Panc1 (cell line): ENCODE measurements around the gene LRRC30. TPM values are rescaled to one million over a fixed set of nuclear protein-coding genes. Genes with fewer than 3 reads are reported as not detected.

Experiments used
- ATAC-seq: fragments of 200-7000 bp; cut with Tn5 transposase; 2 replicates; pipeline ENCODE4 v1.9.1; 2020; ENCODE audit warnings: mild to moderate bottlenecking, moderate library complexity
- BruUV-seq: library from RNA; stranded (reverse); fragments of 400-500 nt; replicated peaks from 2 replicates; lab custom pipeline; 2021; lab: Mats Ljungman, UMichigan
- CTCF ChIA-PET: fragments of 300-600 bp; sonication (Branson Sonifier 250); formaldehyde crosslinking; loops from one replicate; lab custom pipeline; 2022; ENCODE audit warnings: antibody characterized with exemption; lab: Charles Lee
- POLR2A ChIA-PET: fragments of 300-600 bp; sonication (Branson Sonifier 250); formaldehyde crosslinking; loops from one replicate; lab custom pipeline; 2022; ENCODE audit warnings: antibody characterized with exemption; lab: Charles Lee
- DNase-seq: peaks from one replicate; pipeline ENCODE4 v3.0.0-alpha.2; 2010; ENCODE audit warnings: low read depth, low spot score
- H3K27ac ChIP-seq: 2 replicates; pipeline ENCODE4 v1.5.1; 2011; ENCODE audit warnings: mild to moderate bottlenecking, low read length, inconsistent platforms
- H3K27me3 ChIP-seq: fragments of 200-500 bp; sonication (Bioruptor generic); 2 replicates; pipeline ENCODE4 v1.6.0; 2014; ENCODE audit warnings: low read length, inconsistent platforms; ENCODE audit not compliant: control insufficient read depth, insufficient read depth
- H3K36me3 ChIP-seq: fragments of 200-500 bp; sonication (Bioruptor generic); 2 replicates; pipeline ENCODE4 v1.5.1; 2014; ENCODE audit warnings: inconsistent platforms, mild to moderate bottlenecking, low read length, moderate library complexity; ENCODE audit not compliant: control insufficient read depth, insufficient read depth
- H3K4me1 ChIP-seq: 2 replicates; pipeline ENCODE4 v1.5.1; 2011; ENCODE audit warnings: inconsistent platforms, mild to moderate bottlenecking, low read length, moderate library complexity; ENCODE audit not compliant: control insufficient read depth, insufficient read depth
- H3K4me3 ChIP-seq, 2 experiments: 2 replicates each; pipeline ENCODE4 v1.5.1; 2011 to 2012; ENCODE audit warnings: low read depth in 2 of 2, low read length in 2 of 2, mild to moderate bottlenecking in 2 of 2, inconsistent platforms in 1 of 2, moderate library complexity in 1 of 2
- H3K9me3 ChIP-seq: fragments of 200-500 bp; sonication (Bioruptor generic); 2 replicates; pipeline ENCODE4 v1.5.1; 2014; ENCODE audit warnings: low read depth, mild to moderate bottlenecking, inconsistent platforms, low read length, moderate library complexity; ENCODE audit not compliant: control insufficient read depth, insufficient read depth
- POLR2AphosphoS5 ChIP-seq: IDR thresholded peaks from 2 replicates; pipeline ENCODE4 v1.6.1; 2012; ENCODE audit warnings: mild to moderate bottlenecking, low read depth, low read length, moderate library complexity
- SIN3A ChIP-seq: IDR thresholded peaks from 2 replicates; pipeline ENCODE4 v1.6.1; 2012; ENCODE audit warnings: low read depth, mild to moderate bottlenecking, low read length, moderate library complexity, borderline replicate concordance; ENCODE audit not compliant: insufficient read depth
- TCF7L2 ChIP-seq: IDR thresholded peaks from 2 replicates; pipeline ENCODE4 v1.6.1; 2011; ENCODE audit warnings: mild to moderate bottlenecking, low read depth, low read length, inconsistent platforms
- in situ Hi-C: cut with HindIII; loops from 2 replicates; pipeline ENCODE4 v1.10.0; 2016; ENCODE audit warnings: low sequenced_read_pairs, low pct_unique_long_range_greater_than_20kb
- intact Hi-C: fragments of 100-400 bp; cut with micrococcal nuclease; formaldehyde crosslinking; loops from one replicate; pipeline ENCODE4 v1.10.0; 2022; ENCODE audit not compliant: unreplicated experiment
- total RNA-seq: library from RNA; stranded (reverse); gene quantifications from one replicate; pipeline ENCODE4 v1.2.1, GENCODE V29; 2021; ENCODE audit not compliant: unreplicated experiment
- TF ChIP-seq, protein P1 (sequence below), 2 experiments: IDR thresholded peaks; 2 replicates each; pipeline ENCODE4 v1.6.1; 2011 to 2012; ENCODE audit warnings: low read depth in 2 of 2, control low read depth in 1 of 2, low read length in 1 of 2, mild to moderate bottlenecking in 1 of 2, moderate library complexity in 1 of 2; ENCODE audit not compliant: insufficient read depth in 1 of 2
- TF ChIP-seq, protein P2 (sequence below): fragments of 450-650 bp; IDR thresholded peaks from 2 replicates; pipeline ENCODE4 v1.5.1; 2017; ENCODE audit warnings: mild to moderate bottlenecking

LRRC30 gene
- total RNA-seq, 1 experiment from 2014 or later = not detected

DNA sequence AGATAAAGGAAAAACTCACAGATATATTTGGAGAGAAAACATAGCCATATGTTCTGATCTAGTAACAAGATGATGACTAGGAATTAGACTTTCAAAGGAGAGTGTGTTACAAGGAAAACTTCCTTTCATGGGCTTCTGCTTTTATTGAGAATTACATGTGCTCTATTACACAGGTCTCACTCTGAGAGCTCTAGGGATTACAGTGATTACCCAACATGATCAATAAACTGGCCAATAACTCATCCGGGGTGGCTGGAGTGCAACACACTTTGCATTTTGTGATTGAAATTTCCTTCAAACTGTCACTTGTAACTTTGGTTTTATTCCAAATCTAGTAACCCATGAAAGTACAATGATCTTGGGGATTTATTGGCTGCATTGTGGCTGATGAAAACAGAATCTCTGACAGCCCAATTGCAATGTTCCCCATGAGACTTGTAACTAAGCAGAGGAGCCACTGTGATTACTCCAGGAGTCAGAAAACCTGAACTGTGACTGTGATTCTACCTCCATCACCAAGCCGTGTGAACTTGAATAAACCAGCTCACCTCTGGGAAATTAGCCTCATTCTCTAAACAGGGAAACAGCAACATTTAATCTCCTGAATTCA lies 40.2 kb upstream of the LRRC30 start:
- ATAC-seq (no peak), DNase-seq (no peak)
- in situ Hi-C loops = no loop called here
- no TSS peak for BruUV-seq
- Histone ChIP-seq H3K27me3 (no peaks in the 10 kb centered on the region), H3K27ac (no peak overlapping the region), H3K4me3 (no peak overlapping the region), H3K9me3 (no peaks in the 10 kb centered on the region), H3K36me3 (no peaks in the 10 kb centered on the region), H3K4me1 (no peaks in the 10 kb centered on the region)
- TF ChIP-seq TCF7L2 (no peak), SIN3A (no peak), POLR2AphosphoS5 (no peak)
- TF ChIP-seq, protein P1, sequence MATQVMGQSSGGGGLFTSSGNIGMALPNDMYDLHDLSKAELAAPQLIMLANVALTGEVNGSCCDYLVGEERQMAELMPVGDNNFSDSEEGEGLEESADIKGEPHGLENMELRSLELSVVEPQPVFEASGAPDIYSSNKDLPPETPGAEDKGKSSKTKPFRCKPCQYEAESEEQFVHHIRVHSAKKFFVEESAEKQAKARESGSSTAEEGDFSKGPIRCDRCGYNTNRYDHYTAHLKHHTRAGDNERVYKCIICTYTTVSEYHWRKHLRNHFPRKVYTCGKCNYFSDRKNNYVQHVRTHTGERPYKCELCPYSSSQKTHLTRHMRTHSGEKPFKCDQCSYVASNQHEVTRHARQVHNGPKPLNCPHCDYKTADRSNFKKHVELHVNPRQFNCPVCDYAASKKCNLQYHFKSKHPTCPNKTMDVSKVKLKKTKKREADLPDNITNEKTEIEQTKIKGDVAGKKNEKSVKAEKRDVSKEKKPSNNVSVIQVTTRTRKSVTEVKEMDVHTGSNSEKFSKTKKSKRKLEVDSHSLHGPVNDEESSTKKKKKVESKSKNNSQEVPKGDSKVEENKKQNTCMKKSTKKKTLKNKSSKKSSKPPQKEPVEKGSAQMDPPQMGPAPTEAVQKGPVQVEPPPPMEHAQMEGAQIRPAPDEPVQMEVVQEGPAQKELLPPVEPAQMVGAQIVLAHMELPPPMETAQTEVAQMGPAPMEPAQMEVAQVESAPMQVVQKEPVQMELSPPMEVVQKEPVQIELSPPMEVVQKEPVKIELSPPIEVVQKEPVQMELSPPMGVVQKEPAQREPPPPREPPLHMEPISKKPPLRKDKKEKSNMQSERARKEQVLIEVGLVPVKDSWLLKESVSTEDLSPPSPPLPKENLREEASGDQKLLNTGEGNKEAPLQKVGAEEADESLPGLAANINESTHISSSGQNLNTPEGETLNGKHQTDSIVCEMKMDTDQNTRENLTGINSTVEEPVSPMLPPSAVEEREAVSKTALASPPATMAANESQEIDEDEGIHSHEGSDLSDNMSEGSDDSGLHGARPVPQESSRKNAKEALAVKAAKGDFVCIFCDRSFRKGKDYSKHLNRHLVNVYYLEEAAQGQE (IDR thresholded peaks at IDR 0.05; ENCODE audit: insufficient read depth in 1 of 2, low read depth in 2 of 2, low read length in 1 of 2) = no peak
- TF ChIP-seq, protein P2, sequence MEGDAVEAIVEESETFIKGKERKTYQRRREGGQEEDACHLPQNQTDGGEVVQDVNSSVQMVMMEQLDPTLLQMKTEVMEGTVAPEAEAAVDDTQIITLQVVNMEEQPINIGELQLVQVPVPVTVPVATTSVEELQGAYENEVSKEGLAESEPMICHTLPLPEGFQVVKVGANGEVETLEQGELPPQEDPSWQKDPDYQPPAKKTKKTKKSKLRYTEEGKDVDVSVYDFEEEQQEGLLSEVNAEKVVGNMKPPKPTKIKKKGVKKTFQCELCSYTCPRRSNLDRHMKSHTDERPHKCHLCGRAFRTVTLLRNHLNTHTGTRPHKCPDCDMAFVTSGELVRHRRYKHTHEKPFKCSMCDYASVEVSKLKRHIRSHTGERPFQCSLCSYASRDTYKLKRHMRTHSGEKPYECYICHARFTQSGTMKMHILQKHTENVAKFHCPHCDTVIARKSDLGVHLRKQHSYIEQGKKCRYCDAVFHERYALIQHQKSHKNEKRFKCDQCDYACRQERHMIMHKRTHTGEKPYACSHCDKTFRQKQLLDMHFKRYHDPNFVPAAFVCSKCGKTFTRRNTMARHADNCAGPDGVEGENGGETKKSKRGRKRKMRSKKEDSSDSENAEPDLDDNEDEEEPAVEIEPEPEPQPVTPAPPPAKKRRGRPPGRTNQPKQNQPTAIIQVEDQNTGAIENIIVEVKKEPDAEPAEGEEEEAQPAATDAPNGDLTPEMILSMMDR = no peak
- ChIA-PET CTCF (interaction anchor here (0.6 kb wide), 1 partner anchor 883 kb away, joined by 9 read pairs; no protein-coding TSS in a partner anchor), POLR2A (no interaction called here)
- intact Hi-C loops = no loop called here

DNA sequence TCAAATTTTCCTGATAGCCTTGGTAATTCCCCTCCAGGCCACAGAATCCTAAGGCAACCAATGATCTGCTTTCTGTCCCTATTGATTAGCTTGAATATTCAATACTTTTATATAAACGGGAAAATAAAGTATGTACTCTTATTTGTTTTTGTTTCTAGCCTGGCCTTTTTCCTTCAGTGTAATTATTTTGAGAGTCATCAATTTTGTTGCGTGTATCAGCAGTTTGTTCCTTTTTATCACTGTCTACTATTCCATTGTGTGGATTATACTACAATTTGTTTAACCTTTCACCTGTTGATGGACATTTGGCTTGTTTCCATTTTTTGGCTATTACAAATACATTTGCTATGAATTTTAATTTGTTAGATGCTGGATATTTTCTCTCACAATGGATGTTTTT lies 39.2 kb upstream of the LRRC30 start:
- Histone ChIP-seq H3K27ac (no peak overlapping the region), H3K4me3 (no peak overlapping the region), H3K36me3 (no peaks in the 10 kb centered on the region), H3K27me3 (no peaks in the 10 kb centered on the region), H3K9me3 (no peaks in the 10 kb centered on the region), H3K4me1 (no peaks in the 10 kb centered on the region)
- DNase-seq (no peak), ATAC-seq (no peak)
- ChIA-PET CTCF (no interaction called here), POLR2A (no interaction called here)
- BruUV-seq = no TSS peak
- intact Hi-C loops (no loop called here), in situ Hi-C loops (no loop called here)
- TF ChIP-seq SIN3A = no peak
- TF ChIP-seq TCF7L2 = no peak
- no peak for TF ChIP-seq POLR2AphosphoS5
- TF ChIP-seq, protein P1 (IDR thresholded peaks at IDR 0.05; ENCODE audit: insufficient read depth in 1 of 2, low read depth in 2 of 2, low read length in 1 of 2) = no peak
- TF ChIP-seq, protein P2 = no peak
